OCI-LY7 (cell line): ENCODE measurements around the gene RAB27A. TPM values are rescaled to one million over a fixed set of nuclear protein-coding genes. Genes with fewer than 3 reads are reported as not detected.
A peak's percentile ranks its signal among the peaks of the same experiment; 100 is the strongest.

Experiments
- BruUV-seq: library from RNA; stranded (reverse); fragments of 400-500 nt; replicated peaks from 2 replicates; lab custom pipeline; 2021; lab: Mats Ljungman, UMichigan
- CTCF ChIA-PET: fragments of 300-600 bp; sonication (Branson Sonifier 250); formaldehyde crosslinking; loops from one replicate; lab custom pipeline; 2022; ENCODE audit warnings: antibody characterized with exemption; ENCODE audit not compliant: unreplicated experiment; lab: Charles Lee
- POLR2A ChIA-PET: fragments of 300-600 bp; sonication (Branson Sonifier 250); formaldehyde crosslinking; loops from one replicate; lab custom pipeline; 2022; ENCODE audit warnings: antibody characterized with exemption; lab: Charles Lee
- DNase-seq: peaks from one replicate; pipeline ENCODE4 v3.0.0-alpha.2; 2015; ENCODE audit warnings: low spot score
- H2AFZ ChIP-seq: fragments of 200-600 bp; sonication (generic), shearing (Covaris generic); 2 replicates; pipeline ENCODE4 v1.6.1; 2014; ENCODE audit warnings: mild to moderate bottlenecking, antibody characterized with exemption, low read length, moderate library complexity
- H3K27ac ChIP-seq: fragments of 200-600 bp; sonication (generic); 2 replicates; pipeline ENCODE4 v1.5.1; 2014; ENCODE audit warnings: mixed run types, low read depth, mild to moderate bottlenecking, moderate library complexity, low read length, inconsistent platforms; ENCODE audit not compliant: poor library complexity, severe bottlenecking
- H3K36me3 ChIP-seq: fragments of 200-600 bp; sonication (generic); 2 replicates; pipeline ENCODE4 v1.6.1; 2014; ENCODE audit warnings: mild to moderate bottlenecking, antibody characterized with exemption, low read length, moderate library complexity, mixed read lengths; ENCODE audit not compliant: insufficient read depth
- H3K4me1 ChIP-seq: fragments of 200-600 bp; sonication (generic); 2 replicates; pipeline ENCODE4 v1.5.1; 2014; ENCODE audit warnings: mild to moderate bottlenecking, low read length; ENCODE audit not compliant: insufficient read depth, poor library complexity, severe bottlenecking
- H3K4me2 ChIP-seq: fragments of 200-600 bp; sonication (generic); 2 replicates; pipeline ENCODE4 v1.6.1; 2014; ENCODE audit warnings: mild to moderate bottlenecking, low read length
- H3K4me3 ChIP-seq: fragments of 200-600 bp; sonication (generic); 2 replicates; pipeline ENCODE4 v1.5.1; 2014; ENCODE audit warnings: mild to moderate bottlenecking, low read depth, low read length; ENCODE audit not compliant: poor library complexity, severe bottlenecking
- H3K79me2 ChIP-seq: fragments of 200-600 bp; sonication (generic); 2 replicates; pipeline ENCODE4 v1.6.1; 2016; ENCODE audit warnings: low read depth, mild to moderate bottlenecking, low read length, moderate library complexity, mixed read lengths; ENCODE audit not compliant: insufficient read depth
- H3K9me2 ChIP-seq: fragments of 200-600 bp; sonication (generic); 2 replicates; pipeline ENCODE4 v1.6.1; 2016; ENCODE audit warnings: mild to moderate bottlenecking, low read length, mixed read lengths; ENCODE audit not compliant: insufficient read depth
- H3K9me3 ChIP-seq: fragments of 200-600 bp; sonication (generic); 2 replicates; pipeline ENCODE4 v1.6.1; 2014; ENCODE audit warnings: mild to moderate bottlenecking, mixed run types, low read length, mixed read lengths
- H4K20me1 ChIP-seq: fragments of 200-600 bp; sonication (generic); 2 replicates; pipeline ENCODE4 v1.6.1; 2014; ENCODE audit warnings: mild to moderate bottlenecking, antibody characterized with exemption, low read length, moderate library complexity, mixed read lengths; ENCODE audit not compliant: insufficient read depth
- CTCF ChIP-seq: fragments of 200-600 bp; sonication (generic); conservative IDR thresholded peaks from 2 replicates; pipeline ENCODE4 v1.5.1; 2014; ENCODE audit warnings: mild to moderate bottlenecking, antibody characterized with exemption, low read length, moderate library complexity, mixed read lengths
- EZH2phosphoT487 ChIP-seq: fragments of 200-600 bp; sonication (generic); IDR thresholded peaks from 2 replicates; pipeline ENCODE4 v1.6.1; 2018; ENCODE audit warnings: low read depth, borderline replicate concordance, mild to moderate bottlenecking, mixed run types, antibody characterized with exemption, low read length, moderate library complexity, mixed read lengths
- intact Hi-C: fragments of 100-400 bp; cut with micrococcal nuclease; formaldehyde crosslinking; loops from one replicate; pipeline ENCODE4 v1.10.0; 2022; ENCODE audit not compliant: unreplicated experiment
- total RNA-seq, 2 experiments: library from RNA; depleted of rRNA in 1 of 2; stranded (reverse); fragments of >200 nt in 1 of 2; shearing (Covaris generic) in 1 of 2; gene quantifications; 2 replicates each; pipeline ENCODE4 v1.2.3, GENCODE V29; 2014 to 2022

The RAB27A gene
- total RNA-seq, 2 experiments from 2014 or later, result 4.5 to 22.4 TPM

GRCh38 chr15:55196458-55197361, 92.9 kb downstream of the RAB27A start, which contains the start of gene RSL24D1:
Gene RSL24D1, minus strand, starts transcription at chr15:55196941. Its CDS starts 51 bp downstream, at chr15:55196890.
- POLR2A ChIA-PET, result interaction anchor here (0.6 to 1.4 kb wide), 8 partner anchors 10 to 1287 kb away, joined by 3 to 5 read pairs (median 3); partner anchors contain the start of genes PIGB and PIGBOS1
- H3K9me2 ChIP-seq, result no peaks in the 10 kb centered on the region
- H4K20me1 ChIP-seq, result peaks cover 41% of the 10 kb centered on the region
- H2AFZ ChIP-seq, result peak within 1 kb of the TSS; percentile 98
- peaks cover 50% of the 10 kb centered on the region for H3K79me2 ChIP-seq
- H3K4me3 ChIP-seq, result peak within 1 kb of the TSS; percentile 98
- DNase-seq, result peak; percentile 99
- H3K9me3 ChIP-seq, result peaks cover 21% of the 10 kb centered on the region; the same call in 1 of the 2 replicates
- TF ChIP-seq EZH2phosphoT487, result no peak
- peak; percentile 67 for TF ChIP-seq CTCF
- BruUV-seq, result TSS peak; percentile 71
- H3K4me1 ChIP-seq, result peaks cover 33% of the 10 kb centered on the region
- intact Hi-C loops, result loop anchor here (5.0 kb wide), 2 partner anchors 91 to 211 kb away; partner anchors contain the start of genes CCPG1, PIERCE2 and RAB27A
- H3K27ac ChIP-seq, result peak within 1 kb of the TSS; percentile 96
- CTCF ChIA-PET, result no interaction called here
- peaks cover 45% of the 10 kb centered on the region for H3K36me3 ChIP-seq
- peak within 1 kb of the TSS; percentile 96 for H3K4me2 ChIP-seq

GRCh38 chr15:55195996-55196395, 93.6 kb downstream of the RAB27A start:
- peak; percentile 24 for DNase-seq
- POLR2A ChIA-PET, result interaction anchor here (0.8 kb wide), 1 partner anchor 21 kb away, joined by 3 read pairs; no protein-coding TSS in a partner anchor

More at GRCh38 chr15:55195996-55196395, 93.6 kb downstream of the RAB27A start:
- Histone ChIP-seq H3K4me1 (peaks cover 33% of the 10 kb centered on the region), H3K27ac (peak overlapping the region; percentile 96), H2AFZ (peak overlapping the region; percentile 36; the same call in 1 of the 2 replicates), H3K36me3 (peaks cover 52% of the 10 kb centered on the region), H4K20me1 (peaks cover 45% of the 10 kb centered on the region), H3K9me3 (peaks cover 21% of the 10 kb centered on the region; the same call in 1 of the 2 replicates), H3K9me2 (no peaks in the 10 kb centered on the region), H3K79me2 (peaks cover 57% of the 10 kb centered on the region), H3K4me3 (peak overlapping the region; percentile 98), H3K4me2 (peak overlapping the region; percentile 96)
- TF ChIP-seq EZH2phosphoT487 (no peak), CTCF (no peak)
- intact Hi-C loops, result loop anchor here (5.0 kb wide), 2 partner anchors 91 to 211 kb away; partner anchors contain the start of genes CCPG1, PIERCE2 and RAB27A
- CTCF ChIA-PET, result no interaction called here
- BruUV-seq, result no TSS peak
